ENCODE measurements around the gene PREB. TPM values are rescaled to one million over a fixed set of nuclear protein-coding genes. Genes with fewer than 3 reads are reported as not detected.

PREB gene
- total RNA-seq, 1 experiment from 2014 or later, result 62.3 TPM

DNA sequence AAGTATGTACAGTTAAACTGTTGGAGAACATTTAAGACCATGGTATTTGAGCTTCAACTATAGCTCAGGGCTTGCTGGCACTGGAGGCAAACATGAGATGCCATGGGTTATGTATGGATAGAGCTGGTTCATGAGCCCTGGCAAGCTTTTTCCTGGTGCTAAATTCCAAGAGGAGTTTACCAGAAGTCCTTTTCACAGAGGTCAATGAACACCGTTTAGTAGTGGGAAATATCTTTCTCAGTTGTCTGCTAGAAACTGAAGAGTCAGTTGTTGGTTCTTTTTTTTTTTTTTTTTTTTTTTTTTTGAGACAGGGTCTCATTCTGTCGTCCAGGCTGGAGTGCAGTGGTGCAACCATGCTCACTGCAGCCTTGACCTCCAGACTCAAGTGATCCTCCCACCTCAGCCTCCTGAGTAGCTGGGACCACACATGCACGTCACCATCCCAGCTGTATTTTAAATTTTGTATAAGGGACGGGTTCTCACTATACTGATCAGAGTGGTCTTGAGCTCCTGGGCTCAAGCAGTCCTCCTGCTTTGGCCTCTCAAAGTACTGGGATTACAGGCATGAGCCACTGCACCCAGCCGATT, 46.5 kb downstream of the PREB start:
- Histone ChIP-seq H3K27me3 (peaks cover 15% of the 10 kb centered on the region; the same call in 1 of the 2 replicates), H3K9me3 (replicated peaks) (no peaks in the 10 kb centered on the region), H3K4me1 (peaks cover 18% of the 10 kb centered on the region), H3K27ac (no peak overlapping the region), H3K36me3 (no peaks in the 10 kb centered on the region), H3K4me3 (no peak overlapping the region)
- DNase-seq, result no peak

- Histone ChIP-seq H3K4me3 (peak within 1 kb of the TSS; percentile 52), H3K4me1 (peaks cover 28% of the 10 kb centered on the region), H3K27ac (no peak within 1 kb of the TSS), H3K27me3 (peaks cover 10% of the 10 kb centered on the region; the same call in 1 of the 2 replicates), H3K9me3 (replicated peaks) (no peaks in the 10 kb centered on the region), H3K36me3 (no peaks in the 10 kb centered on the region)
- peak; percentile 45 to 54 for DNase-seq
These were observed 47.5 kb downstream of the PREB start, which contains the start of gene KHK for GRCh38 chr2:27086724-27087593. KHK (plus strand) TSS chr2:27086772; CDS start chr2:27087260, 488 bp downstream.

DNA sequence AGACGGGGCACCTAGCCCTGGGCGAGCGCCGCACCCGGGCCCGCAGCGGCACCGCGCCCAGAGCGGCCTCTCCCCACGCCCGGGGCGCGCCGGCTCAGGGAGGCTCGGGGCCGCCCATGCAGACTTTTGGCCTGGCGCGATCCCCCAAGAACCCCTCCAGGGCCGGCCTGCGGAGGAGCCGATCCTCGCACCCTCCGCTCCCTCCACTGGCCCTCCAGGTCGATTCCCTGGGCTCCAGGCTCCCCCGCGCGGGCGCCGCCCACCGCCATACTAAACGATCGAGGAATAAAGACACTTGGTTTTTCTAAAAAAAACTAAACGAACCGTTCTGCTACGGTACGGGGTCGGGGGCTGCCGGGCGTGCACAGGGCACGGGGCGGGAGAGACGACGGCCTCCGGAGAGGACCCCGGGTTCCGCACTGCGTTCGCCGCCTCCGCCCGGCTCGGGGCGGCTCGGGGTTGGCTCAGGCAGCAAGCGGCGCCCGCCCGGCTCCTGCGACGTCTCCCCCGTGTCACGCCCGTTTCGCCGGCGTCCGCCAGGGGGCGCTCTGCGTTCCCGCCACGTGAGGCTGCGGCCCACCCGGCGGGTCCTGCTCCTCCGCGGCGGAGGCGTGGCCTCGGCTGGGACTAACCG, 48.2 kb downstream of the PREB start:
- no peaks in the 10 kb centered on the region for H3K36me3 ChIP-seq
- H3K27me3 ChIP-seq, result peaks cover 10% of the 10 kb centered on the region; the same call in 1 of the 2 replicates
- H3K27ac ChIP-seq, result no peak overlapping the region
- peak; percentile 94 to 97 for DNase-seq
- H3K9me3 ChIP-seq (replicated peaks), result no peaks in the 10 kb centered on the region
- peaks cover 34% of the 10 kb centered on the region for H3K4me1 ChIP-seq
- peak overlapping the region; percentile 52 for H3K4me3 ChIP-seq

DNA sequence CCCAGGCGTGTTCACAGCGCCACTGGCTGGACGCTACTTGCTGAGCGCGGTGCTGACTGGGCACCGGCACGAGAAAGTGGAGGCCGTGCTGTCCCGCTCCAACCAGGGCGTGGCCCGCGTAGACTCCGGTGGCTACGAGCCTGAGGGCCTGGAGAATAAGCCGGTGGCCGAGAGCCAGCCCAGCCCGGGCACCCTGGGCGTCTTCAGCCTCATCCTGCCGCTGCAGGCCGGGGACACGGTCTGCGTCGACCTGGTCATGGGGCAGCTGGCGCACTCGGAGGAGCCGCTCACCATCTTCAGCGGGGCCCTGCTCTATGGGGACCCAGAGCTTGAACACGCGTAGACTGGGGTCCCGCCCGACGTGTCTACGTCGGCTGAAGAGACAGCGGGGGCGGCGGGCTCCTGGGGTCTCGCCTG, 48.8 kb downstream of the PREB start:
- H3K9me3 ChIP-seq (replicated peaks), result no peaks in the 10 kb centered on the region
- no peaks in the 10 kb centered on the region for H3K36me3 ChIP-seq
- no peak for DNase-seq
- no peak overlapping the region for H3K4me3 ChIP-seq
- peaks cover 10% of the 10 kb centered on the region; the same call in 1 of the 2 replicates for H3K27me3 ChIP-seq
- peaks cover 37% of the 10 kb centered on the region for H3K4me1 ChIP-seq
- H3K27ac ChIP-seq, result no peak overlapping the region

DNA sequence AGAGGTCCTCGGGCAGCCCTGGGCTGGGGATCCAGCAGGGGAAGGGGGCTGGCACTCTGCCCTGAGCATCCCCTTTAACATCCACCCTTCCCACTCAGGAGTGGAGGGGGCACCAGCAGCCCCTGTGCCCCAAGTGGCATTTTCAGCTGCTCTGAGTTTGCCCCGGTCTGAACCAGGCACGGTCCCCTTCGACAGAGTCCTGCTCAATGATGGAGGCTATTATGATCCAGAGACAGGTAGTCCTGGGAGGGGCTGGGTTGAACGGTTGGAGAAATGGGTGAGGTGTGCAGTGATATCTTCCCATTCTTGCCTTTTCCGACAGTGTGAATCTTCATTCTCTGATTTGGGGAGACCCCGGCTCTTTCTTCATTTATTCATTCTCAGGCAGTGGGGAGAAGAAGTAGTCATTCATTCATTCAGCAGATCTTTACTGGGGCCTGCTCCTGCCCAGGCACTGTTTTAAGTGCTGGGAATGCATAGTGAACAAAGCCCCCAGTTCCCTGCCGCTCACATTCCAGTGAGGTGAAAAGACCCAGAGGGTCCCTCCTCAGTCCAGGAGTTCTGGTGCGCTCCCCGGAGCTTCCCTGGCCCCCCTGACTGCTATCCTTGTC, 49.3 kb downstream of the PREB start:
- H3K27ac ChIP-seq, result no peak overlapping the region
- peaks cover 10% of the 10 kb centered on the region; the same call in 1 of the 2 replicates for H3K27me3 ChIP-seq
- peaks cover 42% of the 10 kb centered on the region for H3K4me1 ChIP-seq
- H3K4me3 ChIP-seq, result no peak overlapping the region
- H3K9me3 ChIP-seq (replicated peaks), result no peaks in the 10 kb centered on the region
- DNase-seq, result no peak
- H3K36me3 ChIP-seq, result no peaks in the 10 kb centered on the region

GRCh38 chr2:27084297-27085061, 50.0 kb downstream of the PREB start:
- no peak for DNase-seq
- H3K27me3 ChIP-seq, result peaks cover 8% of the 10 kb centered on the region; the same call in 1 of the 2 replicates
- no peak overlapping the region for H3K27ac ChIP-seq
- H3K4me1 ChIP-seq, result peaks cover 49% of the 10 kb centered on the region
- no peaks in the 10 kb centered on the region for H3K9me3 ChIP-seq (replicated peaks)
- H3K4me3 ChIP-seq, result no peak overlapping the region
- no peaks in the 10 kb centered on the region for H3K36me3 ChIP-seq

- Histone ChIP-seq H3K9me3 (replicated peaks) (no peaks in the 10 kb centered on the region), H3K36me3 (no peaks in the 10 kb centered on the region), H3K27ac (peak overlapping the region; percentile 65), H3K27me3 (peaks cover 2% of the 10 kb centered on the region; the same call in 1 of the 2 replicates), H3K4me1 (peaks cover 49% of the 10 kb centered on the region), H3K4me3 (peak overlapping the region; percentile 36)
- peak; percentile 46 to 70 for DNase-seq
These were observed 50.8 kb downstream of the PREB start for GRCh38 chr2:27083410-27084296.

GRCh38 chr2:27082773-27083409, 51.5 kb downstream of the PREB start:
- Histone ChIP-seq H3K27ac (peak overlapping the region; percentile 65), H3K4me3 (peak overlapping the region; percentile 36), H3K27me3 (no peaks in the 10 kb centered on the region), H3K4me1 (peaks cover 50% of the 10 kb centered on the region), H3K36me3 (no peaks in the 10 kb centered on the region), H3K9me3 (replicated peaks) (no peaks in the 10 kb centered on the region)
- DNase-seq, result peak; percentile 82 to 85

DNA sequence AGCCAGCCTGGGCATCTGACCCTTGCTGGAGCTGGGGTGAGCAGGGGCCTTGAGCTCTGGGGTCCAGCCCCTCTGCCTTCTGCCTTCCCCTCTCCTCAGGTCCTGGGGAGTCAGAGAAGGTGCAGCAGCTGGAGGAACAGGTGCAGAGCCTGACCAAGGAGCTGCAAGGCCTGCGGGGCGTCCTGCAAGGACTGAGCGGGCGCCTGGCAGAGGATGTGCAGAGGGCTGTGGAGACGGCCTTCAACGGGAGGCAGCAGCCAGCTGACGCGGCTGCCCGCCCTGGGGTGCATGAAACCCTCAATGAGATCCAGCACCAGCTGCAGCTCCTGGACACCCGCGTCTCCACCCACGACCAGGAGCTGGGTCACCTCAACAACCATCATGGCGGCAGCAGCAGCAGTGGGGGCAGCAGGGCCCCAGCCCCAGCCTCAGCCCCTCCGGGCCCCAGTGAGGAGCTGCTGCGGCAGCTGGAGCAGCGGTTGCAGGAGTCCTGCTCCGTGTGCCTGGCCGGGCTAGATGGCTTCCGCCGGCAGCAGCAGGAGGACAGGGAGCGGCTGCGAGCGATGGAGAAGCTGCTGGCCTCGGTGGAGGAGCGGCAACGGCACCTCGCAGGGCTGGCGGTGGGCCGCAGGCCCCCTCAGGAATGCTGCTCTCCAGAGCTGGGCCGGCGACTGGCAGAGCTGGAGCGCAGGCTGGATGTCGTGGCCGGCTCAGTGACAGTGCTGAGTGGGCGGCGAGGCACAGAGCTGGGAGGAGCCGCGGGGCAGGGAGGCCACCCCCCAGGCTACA, 52.3 kb downstream of the PREB start:
- no peaks in the 10 kb centered on the region for H3K27me3 ChIP-seq
- H3K4me3 ChIP-seq, result peak overlapping the region; percentile 36
- DNase-seq, result peak; percentile 56 to 67
- peak overlapping the region; percentile 65 for H3K27ac ChIP-seq
- no peaks in the 10 kb centered on the region for H3K9me3 ChIP-seq (replicated peaks)
- H3K36me3 ChIP-seq, result no peaks in the 10 kb centered on the region
- H3K4me1 ChIP-seq, result peaks cover 55% of the 10 kb centered on the region

All from SJCRH30 (cell line).